Adrenal gland (tissue), 5 donors: Measurements from ENCODE around the gene DUS1L.

Source experiments
- POLR2A ChIP-seq, 2 donors: fragments of 450-650 bp; IDR thresholded peaks; one replicate each; pipeline ENCODE4 v1.6.1; 2017; ENCODE audit warnings: antibody characterized with exemption in 2 of 2, mild to moderate bottlenecking in 2 of 2, moderate library complexity in 1 of 2
- TF ChIP-seq, protein P1 (sequence below), 6 experiments: fragments of 450-650 bp in 4 of 6; fragments of 200-600 bp in 2 of 6; sonication (generic) in 1 of 6; IDR thresholded peaks; 1 replicate in 5 of 6; 2 replicates in 1 of 6; pipeline versions ENCODE4 v1.5.1 to v1.8.0; 2016 to 2021; ENCODE audit warnings: antibody characterized with exemption in 6 of 6, mild to moderate bottlenecking in 2 of 6, moderate library complexity in 1 of 6
- donor health status: DM: no; HTN: no; CAD: no.

DNA sequence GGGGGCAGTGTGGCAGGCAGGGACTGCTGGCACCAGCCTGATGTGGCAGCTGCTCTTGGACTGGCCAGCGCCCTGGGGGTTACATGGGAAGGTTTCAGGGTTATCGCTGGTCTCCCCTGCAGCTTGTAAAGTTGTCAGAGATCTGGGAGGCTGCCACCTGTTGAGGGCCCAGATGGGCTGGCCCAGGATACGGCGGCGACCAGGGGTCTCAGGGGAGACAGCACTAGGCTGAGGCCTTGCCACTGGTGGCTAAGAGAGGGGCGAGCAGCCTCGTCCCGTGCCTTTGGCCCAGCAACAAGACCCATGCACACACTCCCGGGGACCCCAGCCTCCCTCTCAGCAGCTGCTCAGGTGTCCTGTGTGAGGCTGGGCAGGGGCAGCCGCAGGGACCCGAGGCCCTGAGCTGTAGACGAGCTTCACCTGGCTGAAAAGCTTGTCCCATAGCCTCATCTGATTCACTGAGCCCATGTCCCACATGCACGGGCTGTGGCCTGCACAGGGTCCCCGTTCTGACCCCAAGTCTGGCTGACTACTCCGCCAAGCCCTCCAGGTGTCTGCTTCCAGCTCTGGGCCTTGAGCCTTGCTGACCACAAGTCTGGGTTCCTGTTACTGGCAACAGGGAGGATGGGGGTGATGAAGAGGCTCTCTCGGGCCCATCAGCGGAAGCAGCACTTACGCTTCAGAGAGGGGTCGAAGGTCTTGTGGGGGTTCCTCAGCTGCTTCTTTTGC lies 6.2 kb downstream of the DUS1L start:
- no peak for TF ChIP-seq POLR2A (IDR thresholded peaks at IDR 0.05)
- TF ChIP-seq, protein P1, sequence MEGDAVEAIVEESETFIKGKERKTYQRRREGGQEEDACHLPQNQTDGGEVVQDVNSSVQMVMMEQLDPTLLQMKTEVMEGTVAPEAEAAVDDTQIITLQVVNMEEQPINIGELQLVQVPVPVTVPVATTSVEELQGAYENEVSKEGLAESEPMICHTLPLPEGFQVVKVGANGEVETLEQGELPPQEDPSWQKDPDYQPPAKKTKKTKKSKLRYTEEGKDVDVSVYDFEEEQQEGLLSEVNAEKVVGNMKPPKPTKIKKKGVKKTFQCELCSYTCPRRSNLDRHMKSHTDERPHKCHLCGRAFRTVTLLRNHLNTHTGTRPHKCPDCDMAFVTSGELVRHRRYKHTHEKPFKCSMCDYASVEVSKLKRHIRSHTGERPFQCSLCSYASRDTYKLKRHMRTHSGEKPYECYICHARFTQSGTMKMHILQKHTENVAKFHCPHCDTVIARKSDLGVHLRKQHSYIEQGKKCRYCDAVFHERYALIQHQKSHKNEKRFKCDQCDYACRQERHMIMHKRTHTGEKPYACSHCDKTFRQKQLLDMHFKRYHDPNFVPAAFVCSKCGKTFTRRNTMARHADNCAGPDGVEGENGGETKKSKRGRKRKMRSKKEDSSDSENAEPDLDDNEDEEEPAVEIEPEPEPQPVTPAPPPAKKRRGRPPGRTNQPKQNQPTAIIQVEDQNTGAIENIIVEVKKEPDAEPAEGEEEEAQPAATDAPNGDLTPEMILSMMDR (IDR thresholded peaks at IDR 0.05) = no peak
